GM12878 (cell line): ENCODE results near the gene RASGRP2.

Experiments used
- CHD4 ChIP-seq: fragments of 200-600 bp; sonication (generic); IDR thresholded peaks from 2 replicates; pipeline ENCODE4 v1.6.1; 2016; ENCODE audit warnings: mild to moderate bottlenecking
- CREB1 ChIP-seq: IDR thresholded peaks from 2 replicates; pipeline ENCODE4 v1.6.1; 2012; ENCODE audit warnings: low read depth, mild to moderate bottlenecking, inconsistent platforms
- CTCF ChIP-seq, 3 experiments: IDR thresholded peaks in 2 of 3; conservative IDR thresholded peaks in 1 of 3; 2 replicates each; pipeline ENCODE4 v1.5.1; 2011; ENCODE audit warnings: low read depth in 3 of 3, low read length in 3 of 3, mild to moderate bottlenecking in 3 of 3, control low read depth in 2 of 3, moderate library complexity in 2 of 3, inconsistent platforms in 1 of 3, mixed read lengths in 1 of 3; ENCODE audit not compliant: control insufficient read depth in 2 of 3, insufficient read depth in 1 of 3; ENCODE audit errors: extremely low read depth in 1 of 3
- FOXK2 ChIP-seq: fragments of 450-650 bp; IDR thresholded peaks from 2 replicates; pipeline ENCODE4 v1.6.1; 2017; ENCODE audit warnings: mild to moderate bottlenecking, moderate library complexity
- HSF1 ChIP-seq: fragments of 150-350 bp; IDR thresholded peaks from 2 replicates; pipeline ENCODE4 v1.6.1; 2014; ENCODE audit warnings: mild to moderate bottlenecking, low read depth, low read length
- RFX5 ChIP-seq: IDR thresholded peaks from 2 replicates; pipeline ENCODE4 v1.6.1; 2011; ENCODE audit warnings: low read depth, low read length, improper control_type of control experiment
- SIX5 ChIP-seq: IDR thresholded peaks from 2 replicates; pipeline ENCODE4 v1.6.1; 2011; ENCODE audit warnings: mild to moderate bottlenecking, low read depth, low read length, moderate library complexity; ENCODE audit not compliant: severe bottlenecking
- SUPT20H ChIP-seq: IDR thresholded peaks from 2 replicates; pipeline ENCODE4 v1.6.1; 2011; ENCODE audit warnings: low read depth, mild to moderate bottlenecking, low read length, moderate library complexity, borderline replicate concordance; ENCODE audit not compliant: control insufficient read depth
- ZNF384 ChIP-seq: IDR thresholded peaks from 2 replicates; pipeline ENCODE4 v1.6.1; 2012; ENCODE audit warnings: low read depth, mild to moderate bottlenecking, low read length, improper control_type of control experiment, borderline replicate concordance

GRCh38 chr11:64716473-64717267 is 27.3 kb downstream of the RASGRP2 start:
- TF ChIP-seq RFX5 (no peak), CHD4 (no peak), CTCF (IDR thresholded peaks at IDR 0.05 in 2 of 3, conservative IDR thresholded peaks at IDR 0.05 in 1 of 3; ENCODE audit: control insufficient read depth in 2 of 3, extremely low read depth in 1 of 3, insufficient read depth in 1 of 3, low read depth in 3 of 3, low read length in 3 of 3) (no peak), SUPT20H (no peak), CREB1 (no peak), FOXK2 (no peak), SIX5 (no peak), HSF1 (no peak), ZNF384 (no peak)
